Endothelial cell of umbilical vein (primary cell): ENCODE results near the gene POLR2B. TPM values are rescaled to one million over a fixed set of nuclear protein-coding genes. Genes with fewer than 3 reads are reported as not detected.

Experiments
- BruUV-seq: library from RNA; stranded (reverse); fragments of 400-500 nt; replicated peaks from 2 replicates; lab custom pipeline; 2021; lab: Mats Ljungman, UMichigan
- CTCF ChIA-PET: fragments of 300-600, 350-600 bp; sonication (Branson Sonifier 250); formaldehyde crosslinking; loops from one replicate; lab custom pipeline; 2021; ENCODE audit warnings: antibody characterized with exemption, inconsistent platforms; lab: Charles Lee
- POLR2A ChIA-PET: fragments of 300-600, 350-600 bp; sonication (Branson Sonifier 250); formaldehyde crosslinking; loops from one replicate; lab custom pipeline; 2021; ENCODE audit warnings: antibody characterized with exemption, inconsistent platforms; lab: Charles Lee
- DNase-seq: peaks from one replicate; pipeline ENCODE4 v3.0.0-alpha.2; 2011; ENCODE audit warnings: low read depth, low spot score
- FAIRE-seq: peaks from 2 replicates; lab custom pipeline; 2011; peaks lifted over from hg19 to GRCh38; lab: Jason Lieb, UNC
- H2AFZ ChIP-seq: 2 replicates; pipeline ENCODE4 v1.6.0; 2012; ENCODE audit warnings: low read depth, low read length, control low read depth, inconsistent platforms
- H3K27ac ChIP-seq: 2 replicates; pipeline ENCODE4 v1.5.1; 2011; ENCODE audit warnings: low read depth, mild to moderate bottlenecking, control low read depth, low read length, moderate library complexity; ENCODE audit not compliant: insufficient read depth
- H3K27me3 ChIP-seq, 2 experiments: 2 replicates each; pipeline versions ENCODE4 v1.6.0 to v1.6.1; 2011; ENCODE audit warnings: low read length in 2 of 2, mixed read lengths in 1 of 2; ENCODE audit not compliant: control insufficient read depth in 2 of 2, insufficient read depth in 2 of 2
- H3K36me3 ChIP-seq, 2 experiments: 2 replicates in 1 of 2; 3 replicates in 1 of 2; pipeline ENCODE4 v1.5.1; 2011; ENCODE audit warnings: low read length in 2 of 2, mild to moderate bottlenecking in 1 of 2, moderate library complexity in 1 of 2; ENCODE audit not compliant: control insufficient read depth in 2 of 2, insufficient read depth in 2 of 2; ENCODE audit errors: extremely low read depth in 1 of 2
- H3K4me1 ChIP-seq: 3 replicates; pipeline ENCODE4 v1.5.1; 2011; ENCODE audit warnings: mild to moderate bottlenecking, low read length; ENCODE audit not compliant: control insufficient read depth, insufficient read depth; ENCODE audit errors: extremely low read depth
- H3K4me2 ChIP-seq: 2 replicates; pipeline ENCODE4 v1.6.1; 2011; ENCODE audit warnings: low read length, control low read depth, mixed read lengths; ENCODE audit not compliant: insufficient read depth
- H3K4me3 ChIP-seq, 3 experiments: fragments of 200-600 bp in 1 of 3; sonication (generic), shearing (Covaris generic) in 1 of 3; replicated peaks in 1 of 3; 2 replicates each; pipeline ENCODE4 v1.5.1; 2011 to 2016; ENCODE audit warnings: control low read depth in 3 of 3, low read length in 3 of 3, mild to moderate bottlenecking in 2 of 3, inconsistent platforms in 1 of 3, low read depth in 1 of 3, moderate library complexity in 1 of 3; ENCODE audit not compliant: insufficient read depth in 1 of 3
- H3K79me2 ChIP-seq: 2 replicates; pipeline ENCODE4 v1.6.0; 2012; ENCODE audit warnings: low read length, inconsistent platforms; ENCODE audit not compliant: control insufficient read depth, insufficient read depth
- H3K9ac ChIP-seq: replicated peaks from 2 replicates; pipeline ENCODE3; 2011; ENCODE audit warnings: low read length, control low read depth; ENCODE audit not compliant: insufficient read depth; ENCODE audit errors: extremely low read depth
- H3K9me1 ChIP-seq: replicated peaks from 3 replicates; pipeline ENCODE4 v1.6.0; 2011; ENCODE audit warnings: mild to moderate bottlenecking, low read length; ENCODE audit not compliant: control insufficient read depth, insufficient read depth; ENCODE audit errors: extremely low read depth
- H3K9me3 ChIP-seq: replicated peaks from 2 replicates; pipeline ENCODE4 v1.5.1; 2012; ENCODE audit warnings: low read length, inconsistent platforms; ENCODE audit not compliant: control insufficient read depth, insufficient read depth
- H4K20me1 ChIP-seq: replicated peaks from 2 replicates; pipeline ENCODE3; 2011; ENCODE audit warnings: mild to moderate bottlenecking, low read length; ENCODE audit not compliant: control insufficient read depth, insufficient read depth; ENCODE audit errors: extremely low read depth
- EZH2 ChIP-seq: IDR thresholded peaks from 2 replicates; pipeline ENCODE4 v1.6.1; 2012; ENCODE audit warnings: borderline replicate concordance, low read depth, mild to moderate bottlenecking, moderate library complexity, low read length, inconsistent platforms; ENCODE audit not compliant: severe bottlenecking
- FOS ChIP-seq: IDR thresholded peaks from 2 replicates; pipeline ENCODE4 v1.6.1; 2011; ENCODE audit warnings: mild to moderate bottlenecking, low read length, moderate library complexity, borderline replicate concordance; ENCODE audit not compliant: insufficient read depth
- GATA2 ChIP-seq: IDR thresholded peaks from 2 replicates; pipeline ENCODE4 v1.7.0; 2011; ENCODE audit warnings: low read depth, mild to moderate bottlenecking, moderate library complexity, mixed read lengths, low read length; ENCODE audit not compliant: insufficient read length, insufficient read depth
- JUN ChIP-seq: IDR thresholded peaks from 2 replicates; pipeline ENCODE4 v1.6.1; 2011; ENCODE audit warnings: borderline replicate concordance, low read depth; ENCODE audit not compliant: insufficient read length, insufficient read depth
- MYC ChIP-seq: IDR thresholded peaks from one replicate; pipeline ENCODE4 v1.6.1; 2011; ENCODE audit warnings: mild to moderate bottlenecking, low read depth, low read length
- POLR2A ChIP-seq: IDR thresholded peaks from 2 replicates; pipeline ENCODE4 v1.6.1; 2012; ENCODE audit warnings: low read depth, mild to moderate bottlenecking, control low read depth, low read length
- POLR2AphosphoS5 ChIP-seq: IDR thresholded peaks from 2 replicates; pipeline ENCODE4 v1.6.1; 2012; ENCODE audit warnings: low read depth, mild to moderate bottlenecking, control low read depth, low read length, moderate library complexity; ENCODE audit not compliant: insufficient read depth
- dilution Hi-C: fragments of 300-500 bp; cut with MboI; formaldehyde crosslinking; loops from one replicate; pipeline ENCODE4 v1.15.0; 2019; ENCODE audit warnings: low sequenced_read_pairs; ENCODE audit not compliant: extremely low pct_ligation_motif_present
- intact Hi-C: fragments of 100-400 bp; cut with micrococcal nuclease; formaldehyde crosslinking; loops from one replicate; pipeline ENCODE4 v1.10.0; 2022
- polyA plus RNA-seq, 4 experiments: library from polyadenylated mRNA; depleted of rRNA in 3 of 4; stranded (reverse) in 3 of 4; unstranded in 1 of 4; fragments of >200 nt; gene quantifications; 2 replicates each; pipeline versions ENCODE4 v1.2.1 to v1.2.3, GENCODE V29; 2011 to 2012; ENCODE audit warnings: missing spikeins in 1 of 4
- total RNA-seq: library from RNA; stranded (reverse); gene quantifications from 2 replicates; pipeline ENCODE4 v1.2.3, GENCODE V29; 2021
- TF ChIP-seq, protein P1 (sequence below): IDR thresholded peaks from 2 replicates; pipeline ENCODE4 v1.6.1; 2011; ENCODE audit not compliant: insufficient read depth, insufficient read length
- TF ChIP-seq, protein P2 (sequence below), 2 donors: IDR thresholded peaks; 1 replicate in 1 of 2; 2 replicates in 1 of 2; pipeline ENCODE4 v1.5.1; 2011; ENCODE audit warnings: low read length in 2 of 2, mild to moderate bottlenecking in 2 of 2, moderate library complexity in 2 of 2, control low read depth in 1 of 2, inconsistent platforms in 1 of 2, low read depth in 1 of 2; ENCODE audit not compliant: insufficient read depth in 1 of 2; ENCODE audit errors: extremely low read depth in 1 of 2

The POLR2B gene
- total and polyA plus RNA-seq, 2 donors (not counting 3 experiments of a cell fraction or from before 2014, with no cell fraction given) = 75.5 to 148 TPM

DNA sequence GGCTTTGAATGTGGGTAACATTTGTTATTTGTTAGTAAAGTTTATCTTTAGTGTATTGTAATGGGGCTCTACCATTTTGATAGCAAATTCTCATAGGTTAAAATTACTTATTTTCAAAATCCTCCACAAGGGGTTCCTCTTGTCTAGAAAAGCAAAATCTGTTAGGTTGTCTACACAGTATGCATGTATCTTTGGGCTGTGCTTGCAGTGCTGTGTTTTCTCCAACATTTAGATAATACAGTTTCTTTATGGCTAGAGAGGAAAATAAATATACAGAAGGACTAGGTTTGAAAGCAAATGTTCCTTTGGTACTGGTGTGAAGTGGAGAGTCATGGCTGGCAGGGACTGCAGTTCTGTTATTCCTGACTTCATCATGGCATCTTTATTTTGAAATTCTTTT is 40.3 kb downstream of the POLR2B start:
- H3K4me2 ChIP-seq = no peak overlapping the region
- no peak overlapping the region for H3K9ac ChIP-seq
- H3K27me3 ChIP-seq = no peaks in the 10 kb centered on the region
- H3K79me2 ChIP-seq = peaks cover 13% of the 10 kb centered on the region
- ChIA-PET POLR2A (no interaction called here), CTCF (interaction anchor here (1.2 kb wide), 1 partner anchor 144 kb away, joined by 3 read pairs; no protein-coding TSS in a partner anchor)
- peaks cover 42% of the 10 kb centered on the region for H3K4me1 ChIP-seq
- peaks cover 3% of the 10 kb centered on the region for H3K9me1 ChIP-seq
- H4K20me1 ChIP-seq = no peaks in the 10 kb centered on the region
- TF ChIP-seq GATA2 (no peak), FOS (no peak), MYC (no peak), EZH2 (no peak), JUN (no peak), POLR2A (no peak), POLR2AphosphoS5 (no peak)
- TF ChIP-seq, protein P1, sequence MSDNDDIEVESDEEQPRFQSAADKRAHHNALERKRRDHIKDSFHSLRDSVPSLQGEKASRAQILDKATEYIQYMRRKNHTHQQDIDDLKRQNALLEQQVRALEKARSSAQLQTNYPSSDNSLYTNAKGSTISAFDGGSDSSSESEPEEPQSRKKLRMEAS = no peak
- TF ChIP-seq, protein P2, sequence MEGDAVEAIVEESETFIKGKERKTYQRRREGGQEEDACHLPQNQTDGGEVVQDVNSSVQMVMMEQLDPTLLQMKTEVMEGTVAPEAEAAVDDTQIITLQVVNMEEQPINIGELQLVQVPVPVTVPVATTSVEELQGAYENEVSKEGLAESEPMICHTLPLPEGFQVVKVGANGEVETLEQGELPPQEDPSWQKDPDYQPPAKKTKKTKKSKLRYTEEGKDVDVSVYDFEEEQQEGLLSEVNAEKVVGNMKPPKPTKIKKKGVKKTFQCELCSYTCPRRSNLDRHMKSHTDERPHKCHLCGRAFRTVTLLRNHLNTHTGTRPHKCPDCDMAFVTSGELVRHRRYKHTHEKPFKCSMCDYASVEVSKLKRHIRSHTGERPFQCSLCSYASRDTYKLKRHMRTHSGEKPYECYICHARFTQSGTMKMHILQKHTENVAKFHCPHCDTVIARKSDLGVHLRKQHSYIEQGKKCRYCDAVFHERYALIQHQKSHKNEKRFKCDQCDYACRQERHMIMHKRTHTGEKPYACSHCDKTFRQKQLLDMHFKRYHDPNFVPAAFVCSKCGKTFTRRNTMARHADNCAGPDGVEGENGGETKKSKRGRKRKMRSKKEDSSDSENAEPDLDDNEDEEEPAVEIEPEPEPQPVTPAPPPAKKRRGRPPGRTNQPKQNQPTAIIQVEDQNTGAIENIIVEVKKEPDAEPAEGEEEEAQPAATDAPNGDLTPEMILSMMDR (IDR thresholded peaks at IDR 0.05; ENCODE audit: extremely low read depth in 1 of 2, insufficient read depth in 1 of 2, low read depth in 1 of 2, low read length in 2 of 2) = no peak
- no peak for FAIRE-seq
- no peak overlapping the region for H3K27ac ChIP-seq
- BruUV-seq = no TSS peak
- no peak overlapping the region for H3K4me3 ChIP-seq
- H3K36me3 ChIP-seq = peaks cover 9 to 47% of the 10 kb centered on the region in 2 experiments
- H3K9me3 ChIP-seq = no peaks in the 10 kb centered on the region
- intact Hi-C loops = no loop called here
- DNase-seq = no peak
- no peak overlapping the region for H2AFZ ChIP-seq
- dilution Hi-C loops = no loop called here
